ENCODE data around the gene CLEC3B.
"Not testable (repeated sequence)": the region's sequence is repeated elsewhere in the genome, so short reads cannot be mapped to it uniquely, and the experiment has no call there.

Gene CLEC3B

DNA sequence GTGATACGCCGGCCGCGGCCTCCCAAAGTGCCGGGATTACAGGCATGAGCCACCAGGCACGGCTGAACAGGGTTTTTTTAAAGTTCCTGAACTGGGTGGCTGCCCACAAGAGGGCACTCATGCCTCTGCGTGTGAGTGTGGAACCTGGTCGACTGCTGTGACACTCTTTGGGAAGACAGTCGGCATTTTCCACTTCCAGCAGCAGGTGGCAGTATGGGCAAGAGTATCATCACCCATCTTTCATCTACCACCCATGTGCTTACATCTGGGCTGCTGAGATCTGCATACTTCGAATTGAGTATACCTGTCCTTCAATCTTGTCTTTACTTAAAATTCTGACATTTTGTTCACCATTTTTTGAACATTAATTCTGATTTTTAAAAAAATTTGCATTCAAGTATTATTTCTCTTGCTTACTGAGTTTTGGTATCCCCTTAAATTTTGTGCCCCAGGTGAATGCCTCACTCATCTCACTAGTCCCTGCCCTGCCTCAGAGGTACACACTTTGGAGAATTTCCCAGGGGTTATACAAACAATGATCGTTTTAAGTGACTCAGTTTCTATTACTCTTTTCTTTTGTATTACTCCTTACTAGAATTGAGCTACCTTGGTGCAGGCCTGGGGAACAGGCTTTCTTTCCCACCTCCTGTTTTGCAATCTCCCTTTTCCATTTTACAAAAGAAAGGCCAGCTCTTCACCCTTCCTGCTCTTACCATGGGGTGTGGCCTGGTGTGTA lies 11.8 kb downstream of the CLEC3B start:
- DNase-seq: peak; percentile 88

DNA sequence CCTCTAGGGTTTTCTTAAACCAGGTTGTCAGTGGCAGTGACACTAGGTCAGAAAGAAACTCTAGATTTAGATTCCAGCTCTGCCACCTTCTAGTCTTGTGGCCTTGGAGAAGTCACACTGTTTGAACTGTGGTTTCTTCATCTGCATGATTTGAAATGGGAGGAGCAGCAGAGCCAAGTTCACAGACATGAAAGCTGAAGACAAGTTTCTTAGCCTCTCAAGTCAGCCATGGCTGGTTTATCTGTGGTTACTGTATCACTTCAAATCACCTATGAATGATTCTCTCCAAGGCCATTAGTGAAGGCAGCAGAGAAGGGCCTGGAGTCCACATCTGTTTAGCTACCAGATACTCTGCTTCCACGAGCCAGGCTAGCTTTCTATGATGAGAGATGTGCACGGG lies 15.6 kb downstream of the CLEC3B start:
- DNase-seq: no peak

DNA sequence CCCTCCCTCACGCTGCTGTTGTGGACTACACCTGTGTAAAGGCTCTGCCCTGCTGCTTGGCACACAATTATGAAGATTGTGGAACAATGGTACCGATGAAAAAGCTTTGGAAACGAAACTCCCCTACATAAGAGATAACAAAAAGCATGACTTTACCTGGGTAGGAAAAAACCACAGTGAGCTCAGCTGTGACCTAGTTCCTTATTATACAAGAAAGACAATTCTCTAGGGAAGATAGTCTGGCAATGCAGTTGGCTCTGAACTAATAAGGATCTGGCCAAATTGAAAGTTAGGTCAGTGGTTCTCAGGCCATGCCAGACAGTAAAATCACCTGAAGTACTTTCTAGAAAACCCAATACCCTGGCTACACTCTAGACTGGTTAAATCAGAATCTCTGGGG lies 16.1 kb downstream of the CLEC3B start:
- DNase-seq: no peak

DNA sequence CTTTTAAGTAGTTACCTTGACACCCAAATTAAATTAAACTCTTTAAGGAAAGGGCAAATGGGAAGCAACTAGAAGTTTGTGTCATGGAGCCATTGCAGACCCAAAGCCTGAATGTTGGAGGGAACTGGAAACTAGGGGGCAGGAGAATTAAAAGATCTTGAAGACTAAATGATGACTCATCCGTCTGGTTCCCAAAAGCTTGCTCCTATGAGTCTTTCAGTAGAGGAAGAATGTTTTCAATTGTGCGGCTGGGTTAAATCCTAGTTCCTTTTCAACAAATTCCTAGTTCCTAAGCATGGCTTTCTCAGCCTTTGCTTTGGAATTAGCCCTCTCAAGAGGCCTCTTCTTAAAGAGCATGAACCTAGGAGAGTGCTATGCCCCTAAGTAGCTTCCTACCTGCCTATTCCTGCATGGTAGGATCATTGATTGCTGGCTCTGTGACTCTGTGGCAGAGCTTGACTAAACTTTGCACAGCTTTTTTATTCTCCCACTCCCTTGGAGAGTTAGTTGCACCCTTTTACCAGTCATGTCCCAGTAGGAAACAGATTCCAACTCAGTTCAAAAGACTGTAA lies 17.7 kb downstream of the CLEC3B start:
- DNase-seq: no peak

DNA sequence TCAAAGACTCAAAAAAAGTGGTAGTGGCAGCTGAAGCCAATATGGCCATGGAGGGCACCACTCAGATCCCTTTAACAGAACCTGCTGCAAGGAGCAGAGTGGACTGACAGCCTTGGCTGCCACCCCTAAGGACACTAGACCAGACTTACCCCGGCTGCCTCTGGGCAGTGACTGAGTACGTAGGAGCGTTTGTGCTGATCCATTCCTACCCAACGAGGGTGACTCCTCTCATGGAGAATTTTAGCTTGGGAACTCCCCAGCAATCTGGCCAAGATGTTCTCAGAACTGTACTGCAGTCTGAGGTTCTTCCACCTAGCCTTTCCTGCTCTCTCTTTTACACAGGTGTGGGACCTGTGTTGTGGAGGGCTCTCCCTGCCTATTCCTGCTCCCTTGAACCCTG lies 22.1 kb downstream of the CLEC3B start:
- no peak for DNase-seq

DNA sequence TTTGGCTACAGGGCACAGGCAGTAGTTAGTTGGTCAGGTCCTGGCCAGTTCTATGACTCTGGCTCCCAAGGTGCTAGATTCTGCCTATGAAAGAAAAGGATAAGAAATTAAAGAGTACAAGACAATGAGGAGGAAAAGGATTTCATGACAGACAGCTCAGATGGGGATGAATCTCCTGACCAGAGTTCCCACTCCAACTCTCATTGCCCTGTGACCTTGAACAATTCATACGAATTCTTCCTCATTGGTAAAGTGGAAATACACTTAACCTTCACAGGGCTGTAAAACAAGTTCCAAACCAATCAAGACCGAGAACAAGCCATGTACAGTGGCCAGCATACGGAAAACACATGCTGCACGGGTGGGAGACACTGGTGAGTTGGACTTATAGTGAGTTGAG lies 23.7 kb downstream of the CLEC3B start:
- DNase-seq: no peak

DNA sequence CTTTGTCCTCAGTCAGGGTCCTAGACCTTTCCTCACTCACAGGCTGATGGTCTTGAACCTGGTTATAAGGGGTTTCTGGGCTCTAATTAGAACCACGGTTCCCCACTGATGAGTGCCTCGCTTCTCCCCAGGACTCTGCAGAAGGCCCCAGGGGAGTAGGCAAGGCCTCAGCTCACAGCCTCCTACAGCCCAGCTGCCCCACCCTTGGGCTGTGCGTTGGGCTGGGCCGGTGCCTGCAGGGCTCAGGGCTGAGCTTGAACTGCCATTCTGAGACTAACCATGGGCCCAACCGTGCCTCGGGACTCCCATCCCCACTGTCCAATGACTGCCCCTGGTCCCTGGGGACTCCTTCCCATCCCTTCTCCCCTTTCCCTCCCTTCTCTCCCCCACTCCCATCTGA lies 25.6 kb downstream of the CLEC3B start:
- no peak for DNase-seq

DNA sequence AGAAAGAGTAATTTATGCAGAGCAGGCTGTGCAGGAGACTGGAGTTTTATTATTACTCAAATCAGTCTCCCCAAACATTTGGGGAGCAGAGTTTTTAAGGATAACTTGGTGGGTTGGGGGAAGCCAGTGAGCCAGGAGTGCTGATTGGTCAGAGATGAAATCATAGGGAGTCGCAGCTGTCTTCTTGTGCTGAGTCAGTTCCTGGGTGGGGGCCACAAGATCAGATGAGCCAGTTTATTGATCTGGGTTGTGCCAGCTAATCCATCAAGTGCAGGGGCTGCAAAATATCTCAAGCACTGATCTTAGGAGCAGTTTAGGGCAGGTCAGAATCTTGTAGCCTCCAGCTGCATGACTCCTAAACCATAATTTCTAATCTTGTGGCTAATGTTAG lies 27.7 kb downstream of the CLEC3B start:
- DNase-seq: not testable (repeated sequence)

DNA sequence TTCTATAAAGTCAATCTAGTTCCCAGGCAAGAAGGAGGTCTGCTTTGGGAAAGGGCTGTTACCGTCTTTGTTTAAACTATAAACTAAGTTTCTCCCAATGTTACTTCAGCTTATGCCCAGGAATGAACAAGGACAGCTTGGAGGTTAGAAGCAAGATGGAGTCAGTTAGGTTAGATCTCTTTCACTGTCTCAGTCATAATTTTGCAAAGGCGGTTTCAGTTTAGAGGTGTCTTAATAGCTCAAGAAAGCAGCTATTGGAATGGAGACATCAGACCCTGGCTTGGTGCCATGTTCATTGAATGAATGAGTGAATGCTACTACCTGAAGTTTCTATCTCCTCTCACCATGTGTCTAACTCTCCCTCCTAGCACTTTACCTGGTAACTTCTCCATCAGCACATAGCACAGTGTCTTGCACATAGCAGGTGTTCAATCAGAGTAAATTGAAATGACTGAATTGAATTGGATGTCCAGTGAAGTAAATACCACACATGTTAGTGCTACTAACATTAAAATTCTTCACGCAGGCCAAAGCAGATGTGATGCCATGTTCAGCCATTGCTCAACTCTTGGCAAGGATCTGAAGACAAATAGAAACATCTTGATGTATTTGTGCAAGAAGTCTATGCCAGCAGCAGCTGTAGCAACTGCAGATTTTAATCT lies 28.2 kb downstream of the CLEC3B start:
- DNase-seq: no peak

DNA sequence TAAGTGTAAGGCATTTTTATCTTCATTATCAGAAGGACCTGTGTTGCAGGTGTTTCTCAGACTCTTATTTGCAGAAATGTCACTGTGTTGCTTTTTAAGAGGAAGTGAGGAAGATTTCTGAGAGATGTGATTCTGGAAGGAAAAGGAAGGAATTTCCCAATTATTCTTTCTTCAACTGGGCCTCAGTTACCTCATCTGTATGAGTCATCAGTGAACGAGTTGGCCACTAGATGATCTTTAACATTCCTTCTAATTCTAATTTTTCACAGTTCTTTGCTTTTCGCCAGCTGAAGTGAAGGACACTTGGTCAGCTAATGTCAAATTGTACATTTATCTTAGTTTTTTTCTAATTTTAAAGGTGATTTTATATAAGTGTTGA lies 28.9 kb downstream of the CLEC3B start:
- DNase-seq: no peak

DNA sequence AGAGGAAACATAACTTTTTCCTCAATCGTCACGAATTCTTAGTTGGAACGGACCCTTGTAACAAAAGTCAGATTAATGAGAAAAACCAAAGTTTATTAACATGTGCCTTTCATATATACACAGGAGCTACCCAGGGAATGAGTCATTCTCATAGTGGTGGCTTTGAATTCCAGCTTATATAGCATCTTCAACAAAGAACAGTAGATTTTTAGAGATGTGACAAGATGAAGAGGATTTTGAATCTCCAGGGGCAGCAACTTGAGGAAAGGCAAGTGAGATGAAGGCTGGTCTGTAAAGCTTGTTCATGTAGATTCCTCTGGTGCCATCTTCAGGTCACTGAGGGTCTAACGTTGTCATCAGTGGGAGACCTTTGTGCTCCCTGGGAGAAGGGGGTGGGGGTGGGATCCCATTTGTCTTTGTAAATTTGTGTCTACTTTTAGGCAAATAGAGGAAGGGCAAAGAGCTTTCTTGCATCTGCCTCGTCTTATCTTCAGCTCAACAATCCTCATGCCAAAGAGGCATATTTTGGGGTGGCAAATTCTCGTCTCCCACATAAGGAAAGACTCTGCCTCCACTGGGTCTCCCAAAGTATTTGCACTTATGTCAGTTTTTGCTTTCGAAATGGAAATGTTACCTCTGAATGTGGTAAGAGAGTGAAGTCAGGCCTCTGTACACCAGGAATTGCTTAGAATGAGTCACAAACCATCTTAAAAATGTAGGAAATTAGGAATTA lies 29.5 kb downstream of the CLEC3B start:
- DNase-seq: no peak

DNA sequence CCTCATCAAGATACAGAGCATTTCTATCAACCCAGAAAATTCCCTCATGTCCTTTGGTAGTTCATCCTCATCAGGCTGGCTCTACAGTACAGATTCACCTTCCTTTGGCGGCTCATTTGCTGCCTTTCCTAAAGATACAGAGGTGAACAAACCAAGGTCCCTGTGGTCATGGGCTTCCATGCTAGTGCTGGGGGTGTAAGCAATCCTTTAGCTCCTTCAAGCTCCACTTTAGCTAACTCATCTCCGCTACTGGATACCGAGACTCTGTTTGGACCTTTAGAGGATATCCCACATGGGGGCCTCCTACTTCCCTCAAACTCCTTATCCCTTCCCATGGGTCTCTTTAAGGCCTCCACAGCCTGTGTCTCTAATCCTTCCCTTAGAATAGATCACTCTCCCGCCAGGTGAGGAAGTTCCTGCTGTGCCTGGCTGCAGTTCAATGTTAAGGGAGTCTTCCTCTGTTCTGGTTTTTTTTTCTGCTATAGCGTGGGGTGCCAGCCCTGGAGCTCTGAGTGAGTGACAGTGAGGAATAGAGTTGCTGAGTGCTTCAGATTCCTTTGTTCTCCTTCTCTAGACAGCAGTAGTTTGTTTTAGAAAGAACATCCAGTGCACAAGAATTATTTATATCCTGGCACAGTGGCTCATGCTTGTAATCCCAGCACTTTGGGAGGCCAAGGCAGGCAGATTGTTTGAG lies 30.7 kb downstream of the CLEC3B start:
- no peak for DNase-seq

DNA sequence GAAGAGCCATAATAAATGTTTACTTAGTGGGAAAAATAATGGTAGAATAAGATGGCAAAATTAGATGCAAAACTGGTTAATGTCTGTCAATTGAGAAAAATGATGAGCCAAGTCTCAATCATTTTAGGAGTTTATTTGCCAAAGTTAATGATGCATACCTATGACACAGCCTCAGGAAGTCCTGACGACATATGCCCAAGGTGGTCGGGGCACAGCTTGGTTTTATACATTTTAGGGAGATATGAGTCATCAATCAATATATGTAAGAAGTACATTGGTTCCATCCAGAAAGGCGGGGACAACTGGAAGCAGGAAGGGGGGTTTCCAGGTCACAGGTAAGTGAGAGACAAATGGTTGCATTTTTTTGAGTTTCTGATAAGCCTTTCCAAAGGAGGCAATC lies 31.5 kb downstream of the CLEC3B start:
- DNase-seq: no peak

DNA sequence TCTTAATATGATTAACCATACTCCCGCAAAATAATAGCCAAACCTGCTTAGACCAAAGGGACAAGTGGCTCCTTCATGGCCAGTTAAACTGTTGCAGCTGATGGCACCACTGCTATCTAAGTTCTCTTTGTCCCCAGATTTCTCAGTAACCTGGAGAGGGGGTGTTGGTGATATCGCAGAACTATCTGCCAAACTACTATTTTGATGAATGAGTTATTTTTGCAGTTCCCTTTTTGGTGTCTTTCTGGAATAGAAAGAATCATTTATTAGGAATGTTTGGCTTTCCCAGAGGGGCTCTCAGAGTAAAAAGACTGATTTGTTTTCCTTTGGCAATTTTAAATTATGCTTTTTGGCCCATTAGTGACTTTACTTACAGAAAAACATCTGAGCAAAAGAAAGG lies 33.0 kb downstream of the CLEC3B start:
- DNase-seq: no peak

DNA sequence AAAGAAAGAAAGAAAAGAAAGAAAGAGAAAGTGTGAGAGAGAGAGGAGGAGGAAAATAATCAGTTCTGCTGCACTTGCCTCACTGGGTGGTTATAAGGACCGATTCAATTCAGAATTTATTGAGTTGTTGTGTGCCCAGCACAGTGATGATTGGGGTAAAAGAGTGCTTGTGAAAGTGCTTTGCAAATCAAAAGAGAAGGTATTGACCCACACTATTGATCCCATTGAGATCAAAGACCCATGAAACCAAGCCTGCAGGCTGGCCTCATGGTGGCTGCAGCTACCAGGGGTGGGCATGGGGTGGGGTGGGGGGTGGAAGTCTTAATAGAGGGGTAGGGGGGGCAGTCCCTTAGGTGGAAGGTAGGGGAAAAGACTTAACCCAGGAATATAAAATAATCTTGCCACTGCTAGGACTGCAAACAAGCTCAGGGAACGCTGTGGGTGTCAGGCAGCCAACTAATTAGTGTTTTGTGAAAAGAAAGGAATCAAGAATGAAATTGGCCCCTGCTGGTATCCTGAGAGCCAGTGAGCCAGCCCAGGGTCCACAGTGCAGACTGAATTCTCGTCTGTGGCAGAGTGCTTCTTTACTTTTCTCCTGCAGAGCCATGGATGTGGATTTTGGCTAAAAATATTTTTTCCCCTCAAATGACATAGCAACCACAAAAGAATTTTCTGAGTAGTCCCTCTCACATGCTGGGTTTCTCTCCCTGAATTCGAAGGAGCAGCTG lies 34.2 kb downstream of the CLEC3B start:
- no peak for DNase-seq

DNA sequence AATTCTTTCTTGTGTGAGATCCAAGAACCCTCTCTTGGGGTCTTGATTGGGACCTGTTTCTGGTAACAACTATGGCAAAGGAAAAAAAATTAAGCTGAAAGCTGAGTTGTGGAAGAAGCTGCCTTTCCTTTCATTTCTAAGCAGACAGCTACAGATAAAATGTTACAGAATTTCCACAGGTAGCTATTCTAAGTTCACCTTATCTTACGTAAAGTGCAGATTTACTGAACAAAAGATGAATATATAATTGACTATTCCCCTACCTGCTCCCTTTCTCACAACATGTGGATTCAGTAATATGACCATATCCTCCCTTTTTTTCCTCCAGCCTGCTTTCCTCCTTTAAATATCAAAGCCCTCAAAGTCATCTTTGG lies 36.6 kb downstream of the CLEC3B start:
- DNase-seq: no peak

DNA sequence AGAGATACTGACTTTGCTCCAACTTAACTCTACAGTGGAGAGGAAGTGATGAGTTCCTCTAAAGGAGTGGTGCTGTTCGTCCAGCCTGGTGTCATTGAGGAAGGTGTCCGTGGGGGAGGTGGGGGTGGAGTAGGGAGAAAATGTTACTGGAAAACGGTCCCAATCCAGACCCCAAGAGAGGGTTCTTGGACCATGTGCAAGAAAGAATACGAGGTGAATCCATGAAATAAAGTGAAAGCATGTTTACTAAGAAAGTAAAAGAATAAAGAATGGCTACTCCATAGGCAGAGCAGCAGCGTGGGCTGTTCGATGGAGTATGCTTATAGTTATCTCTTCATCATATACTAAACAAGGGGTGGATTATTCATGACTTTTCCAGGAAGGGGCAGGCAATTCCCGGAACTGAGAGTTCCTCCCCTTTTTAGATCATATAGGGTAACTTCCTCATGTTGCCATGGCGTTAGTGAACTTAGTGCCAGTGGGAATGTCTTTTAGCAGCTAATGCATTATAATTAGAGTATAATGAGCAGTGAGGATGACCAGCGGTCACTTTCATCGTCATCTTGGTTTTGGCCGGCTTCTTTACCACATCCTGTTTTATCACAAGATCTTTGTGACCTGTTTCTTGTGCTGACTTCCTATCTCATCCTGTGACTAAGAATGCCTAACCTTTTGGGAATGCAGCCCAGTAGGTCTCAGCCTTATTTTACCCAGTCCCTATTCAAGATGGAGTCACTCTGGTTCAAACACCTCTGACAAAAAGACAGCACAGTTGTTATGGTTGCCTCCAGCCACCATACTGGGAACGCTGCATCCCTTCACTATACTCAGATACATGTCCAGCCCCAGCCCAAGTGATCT lies 38.6 kb downstream of the CLEC3B start:
- no peak for DNase-seq

DNA sequence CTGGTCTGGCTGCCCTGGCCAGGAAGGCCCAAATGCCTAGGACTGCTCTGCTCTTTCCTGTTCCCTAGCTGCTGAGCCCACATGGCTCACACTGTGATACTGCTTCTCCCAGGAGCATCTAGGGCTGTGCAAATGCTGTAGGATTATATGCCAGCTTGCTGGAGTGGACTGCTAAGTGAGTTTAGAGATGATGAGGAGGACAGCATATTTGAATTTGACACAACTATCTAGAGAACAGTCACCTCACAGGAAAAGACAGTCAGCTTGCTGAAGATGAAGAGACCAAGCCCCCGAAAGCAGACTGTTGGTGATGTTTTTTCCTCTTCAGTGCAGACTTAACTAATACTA lies 39.2 kb downstream of the CLEC3B start:
- no peak for DNase-seq

DNA sequence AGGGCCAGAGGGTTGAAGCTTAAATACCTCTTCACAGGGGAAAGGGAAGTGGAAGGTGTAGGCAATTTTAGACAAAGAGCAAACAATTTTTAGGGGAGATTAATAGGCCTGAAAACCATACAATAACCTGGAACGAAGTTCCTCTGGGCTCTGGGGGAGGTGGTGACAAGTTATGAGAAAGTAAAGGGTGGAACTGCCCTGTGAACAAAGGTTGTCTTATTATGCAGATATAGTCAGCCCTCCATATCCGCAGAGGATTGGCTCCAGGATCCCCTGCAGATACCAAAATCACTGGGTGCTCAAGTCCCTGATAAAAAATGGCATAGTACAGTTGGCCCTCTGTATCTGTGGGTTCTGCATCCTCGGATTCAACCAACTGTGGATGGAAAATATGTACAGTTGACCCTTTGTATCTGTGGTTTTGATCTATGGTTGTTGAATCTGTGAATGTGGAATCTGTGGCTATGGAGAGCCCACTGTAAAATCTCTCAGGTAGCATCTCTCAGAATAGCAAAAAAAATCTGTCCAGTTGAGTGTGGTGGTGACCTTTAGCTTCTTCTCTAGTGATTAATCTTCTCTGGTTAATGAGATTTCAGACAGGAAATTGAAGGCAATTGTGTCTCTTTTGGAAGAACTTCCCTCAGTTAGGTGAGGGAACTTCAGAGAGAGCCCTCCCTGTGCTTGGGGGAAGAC lies 40.2 kb downstream of the CLEC3B start:
- no peak for DNase-seq

DNA sequence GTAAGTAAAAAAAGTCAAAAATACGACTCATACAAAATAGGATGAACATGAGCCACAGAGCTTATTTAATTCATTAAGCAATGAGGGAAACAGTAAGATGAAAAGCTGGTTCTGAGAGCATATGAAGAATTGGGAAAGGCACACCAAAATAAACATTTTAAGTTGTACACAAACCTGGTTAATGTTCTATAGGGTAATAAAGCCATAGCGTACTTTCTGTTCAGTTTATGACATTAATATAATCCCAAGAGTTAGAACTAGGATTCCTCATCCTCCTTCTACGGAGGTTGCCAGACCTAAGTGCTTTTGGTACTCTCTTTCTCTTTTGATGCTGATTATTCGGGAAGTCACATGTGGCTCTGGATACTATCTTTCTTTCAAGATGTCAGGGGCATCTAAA lies 41.4 kb downstream of the CLEC3B start:
- no peak for DNase-seq

DNA sequence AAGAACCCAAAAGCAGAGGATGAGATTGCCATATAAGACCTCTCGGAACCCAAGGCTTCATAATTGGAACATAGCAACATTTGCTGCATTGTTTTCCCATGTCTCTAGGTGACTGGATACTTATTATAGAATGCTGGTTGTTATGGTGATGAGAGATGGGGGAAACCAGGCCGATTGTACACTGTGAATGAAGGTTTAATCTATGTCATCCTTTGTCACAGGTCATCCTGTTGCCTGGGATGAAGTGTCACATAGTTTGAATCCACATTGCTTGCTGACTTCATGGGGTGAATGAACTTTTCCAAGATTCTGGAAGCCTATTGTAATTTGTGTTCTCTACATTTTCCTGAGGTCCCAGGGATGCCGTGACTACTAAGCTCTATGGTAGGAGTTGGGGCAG lies 41.8 kb downstream of the CLEC3B start:
- no peak for DNase-seq

Measured in SHP77 treated with DMSO at 0.1 percent for 48 hours (cell line).